SK-MEL-5 (cell line): ENCODE measurements around the gene ACAD9. TPM values are rescaled to one million over a fixed set of nuclear protein-coding genes. Genes with fewer than 3 reads are reported as not detected.
"Not testable (repeated sequence)": the region's sequence is repeated elsewhere in the genome, so short reads cannot be mapped to it uniquely, and the experiment has no call there.

Source experiments
- DNase-seq: peaks from one replicate; pipeline ENCODE4 v3.0.0-alpha.2; 2016; ENCODE audit warnings: low read depth, low spot score
- in situ Hi-C: cut with HindIII; loops from 2 replicates; pipeline ENCODE4 v1.10.0; 2016; ENCODE audit warnings: low sequenced_read_pairs, high pct_unique_total_duplicates, low pct_unique_long_range_greater_than_20kb
- total RNA-seq: library from RNA; depleted of rRNA; stranded (reverse); fragments of >200 nt; shearing (Covaris generic); gene quantifications from 2 replicates; pipeline ENCODE4 v1.2.3, GENCODE V29; 2014

Gene ACAD9
- total RNA-seq, 1 experiment from 2014 or later: 31.7 TPM

- no peak for DNase-seq
- in situ Hi-C loops: no loop called here
Measured at GRCh38 chr3:128914966-128915645, 35.7 kb downstream of the ACAD9 start.

GRCh38 chr3:128917291-128917690 is 37.9 kb downstream of the ACAD9 start:
- in situ Hi-C loops: no loop called here
- no peak for DNase-seq

- DNase-seq: no peak
- in situ Hi-C loops: no loop called here
Measured at GRCh38 chr3:128919988-128920387, 40.6 kb downstream of the ACAD9 start.

- in situ Hi-C loops: no loop called here
- DNase-seq: no peak
Measured at GRCh38 chr3:128922804-128923459, 43.5 kb downstream of the ACAD9 start.

GRCh38 chr3:128923576-128923975 is 44.2 kb downstream of the ACAD9 start:
- no peak for DNase-seq
- in situ Hi-C loops: no loop called here

GRCh38 chr3:128923986-128924385 is 44.6 kb downstream of the ACAD9 start:
- in situ Hi-C loops, DNase-seq: not testable (repeated sequence)

GRCh38 chr3:128929364-128929763 is 49.9 kb downstream of the ACAD9 start:
- in situ Hi-C loops: no loop called here

GRCh38 chr3:128931046-128931445 is 51.6 kb downstream of the ACAD9 start:
- DNase-seq: no peak
- in situ Hi-C loops: no loop called here

More at GRCh38 chr3:128929364-128929763, 49.9 kb downstream of the ACAD9 start:
- no peak for DNase-seq

- DNase-seq: no peak
- in situ Hi-C loops: no loop called here
Measured at GRCh38 chr3:128932516-128933212, 53.2 kb downstream of the ACAD9 start.

- in situ Hi-C loops: no loop called here
- no peak for DNase-seq
Measured at GRCh38 chr3:128933213-128933921, 53.9 kb downstream of the ACAD9 start.

- no peak for DNase-seq
- in situ Hi-C loops: no loop called here
Measured at GRCh38 chr3:128933922-128934253, 54.5 kb downstream of the ACAD9 start.

GRCh38 chr3:128935922-128936321 is 56.5 kb downstream of the ACAD9 start:
- DNase-seq: no peak
- in situ Hi-C loops: no loop called here

GRCh38 chr3:128936341-128936740 is 56.9 kb downstream of the ACAD9 start:
- in situ Hi-C loops: no loop called here
- DNase-seq: no peak

- in situ Hi-C loops: no loop called here
- no peak for DNase-seq
Measured at GRCh38 chr3:128940252-128940651, 60.8 kb downstream of the ACAD9 start.

GRCh38 chr3:128942161-128942952 is 62.9 kb downstream of the ACAD9 start:
- in situ Hi-C loops: no loop called here
- peak; percentile 20 for DNase-seq

GRCh38 chr3:128945041-128945877 is 65.8 kb downstream of the ACAD9 start:
- in situ Hi-C loops: no loop called here
- DNase-seq: no peak

- in situ Hi-C loops: no loop called here
- no peak for DNase-seq
Measured at GRCh38 chr3:128945878-128946175, 66.4 kb downstream of the ACAD9 start.
